HepG2 (cell line): ENCODE results near the gene HK3. TPM values are rescaled to one million over a fixed set of nuclear protein-coding genes. Genes with fewer than 3 reads are reported as not detected.

Source experiments
- ATF7-NPFF ChIP-seq: sonication (generic); formaldehyde crosslinking; IDR thresholded peaks from 2 replicates; pipeline ENCODE4 v1.8.1; 2023; ENCODE audit warnings: mild to moderate bottlenecking, low read depth, missing genetic modification reagents, moderate library complexity
- BORCS8-MEF2B ChIP-seq: sonication (generic); formaldehyde crosslinking; IDR thresholded peaks from 2 replicates; pipeline ENCODE4 v1.8.0; 2022; ENCODE audit warnings: mild to moderate bottlenecking, missing genetic modification reagents
- CEBPZ ChIP-seq: IDR thresholded peaks from 2 replicates; pipeline ENCODE4 v1.6.1; 2012; ENCODE audit warnings: low read length, improper control_type of control experiment
- CENPT ChIP-seq: sonication (generic); formaldehyde crosslinking; IDR thresholded peaks from 2 replicates; pipeline ENCODE4 v1.8.0; 2022; ENCODE audit warnings: low read depth, mild to moderate bottlenecking, moderate library complexity, missing genetic modification reagents
- EP300 ChIP-seq, 3 experiments: sonication (generic) in 1 of 3; formaldehyde crosslinking in 1 of 3; IDR thresholded peaks; 2 replicates each; pipeline versions ENCODE4 v1.5.1 to v1.6.1; 2011 to 2020; ENCODE audit warnings: low read depth in 2 of 3, low read length in 2 of 3, borderline replicate concordance in 1 of 3, improper control_type of control experiment in 1 of 3, mild to moderate bottlenecking in 1 of 3, missing genetic modification reagents in 1 of 3, moderate library complexity in 1 of 3
- HNF4G ChIP-seq, 2 experiments: sonication (generic) in 1 of 2; formaldehyde crosslinking in 1 of 2; IDR thresholded peaks; 2 replicates each; pipeline versions ENCODE4 v1.4.0 to v1.6.1; 2011 to 2020; ENCODE audit warnings: borderline replicate concordance in 2 of 2, low read depth in 2 of 2, mild to moderate bottlenecking in 2 of 2, low read length in 1 of 2, missing genetic modification reagents in 1 of 2, moderate library complexity in 1 of 2
- MAFG ChIP-seq: sonication (generic); formaldehyde crosslinking; IDR thresholded peaks from 2 replicates; pipeline ENCODE4 v1.5.1; 2020; ENCODE audit warnings: mild to moderate bottlenecking, missing genetic modification reagents
- MAZ ChIP-seq, 2 experiments: sonication (generic) in 1 of 2; formaldehyde crosslinking in 1 of 2; IDR thresholded peaks; 2 replicates each; pipeline versions ENCODE4 v1.5.0 to v1.6.1; 2012 to 2020; ENCODE audit warnings: low read depth in 2 of 2, mild to moderate bottlenecking in 2 of 2, borderline replicate concordance in 1 of 2, improper control_type of control experiment in 1 of 2, low read length in 1 of 2, missing genetic modification reagents in 1 of 2, moderate library complexity in 1 of 2
- MTERF4 ChIP-seq: sonication (generic); formaldehyde crosslinking; IDR thresholded peaks from 2 replicates; pipeline ENCODE4 v1.8.0; 2023; ENCODE audit warnings: mild to moderate bottlenecking, missing genetic modification reagents
- NONO ChIP-seq, 2 experiments: fragments of 450-650 bp in 1 of 2; sonication (generic) in 1 of 2; formaldehyde crosslinking in 1 of 2; IDR thresholded peaks in 1 of 2; conservative IDR thresholded peaks in 1 of 2; 2 replicates each; pipeline versions ENCODE4 v1.6.1 to v1.8.0; 2017 to 2022; ENCODE audit warnings: mild to moderate bottlenecking in 1 of 2, missing genetic modification reagents in 1 of 2, moderate library complexity in 1 of 2
- NR1H2 ChIP-seq: sonication (generic); formaldehyde crosslinking; IDR thresholded peaks from 2 replicates; pipeline ENCODE4 v1.8.1; 2022; ENCODE audit warnings: low read depth, missing genetic modification reagents, borderline replicate concordance
- PBX3 ChIP-seq: sonication (generic); formaldehyde crosslinking; IDR thresholded peaks from 2 replicates; pipeline ENCODE4 v1.8.1; 2023; ENCODE audit warnings: missing genetic modification reagents, inconsistent platforms, borderline replicate concordance
- RFX3 ChIP-seq: IDR thresholded peaks from 2 replicates; pipeline ENCODE4 v1.6.1; 2016; ENCODE audit warnings: missing biosample characterization, missing genetic modification reagents
- SNAI1 ChIP-seq: sonication (generic); formaldehyde crosslinking; IDR thresholded peaks from 2 replicates; pipeline ENCODE4 v1.5.0; 2020; ENCODE audit warnings: mild to moderate bottlenecking, missing genetic modification reagents, borderline replicate concordance
- ZNF17 ChIP-seq: sonication (generic); formaldehyde crosslinking; IDR thresholded peaks from 2 replicates; pipeline ENCODE4 v1.5.0; 2020; ENCODE audit warnings: mild to moderate bottlenecking, missing genetic modification reagents
- ZNF430 ChIP-seq: sonication (generic); formaldehyde crosslinking; IDR thresholded peaks from 2 replicates; pipeline ENCODE4 v1.9.0; 2021; ENCODE audit warnings: mild to moderate bottlenecking, missing genetic modification reagents
- ZNF557 ChIP-seq: sonication (generic); formaldehyde crosslinking; IDR thresholded peaks from 2 replicates; pipeline ENCODE4 v1.4.0; 2020; ENCODE audit warnings: missing genetic modification reagents
- polyA plus RNA-seq, 8 experiments: library from polyadenylated mRNA; depleted of rRNA in 3 of 8; stranded (reverse) in 7 of 8; unstranded in 1 of 8; fragments of >200 nt; fragmentation: Illumina TruSeq in 4 of 8; extraction: Trizol in 4 of 8; gene quantifications; 2 replicates each; pipeline versions ENCODE4 v1.2.1 to v1.2.3, GENCODE V29; 2011 to 2016; ENCODE audit warnings: low read depth in 4 of 8, missing spikeins in 1 of 8, mixed read lengths in 1 of 8; ENCODE audit not compliant: insufficient read depth in 1 of 8
- total RNA-seq, 5 experiments: library from RNA; depleted of rRNA; stranded (reverse); fragments of >200 nt; fragmentation: Illumina TruSeq; extraction: Trizol; gene quantifications; 2 replicates each; pipeline ENCODE4 v1.2.3, GENCODE V29; 2016; ENCODE audit warnings: low read depth in 1 of 5
- TF ChIP-seq, protein P1 (sequence below): sonication (generic); formaldehyde crosslinking; IDR thresholded peaks from 2 replicates; pipeline ENCODE4 v1.5.0; 2020; ENCODE audit warnings: mild to moderate bottlenecking, missing genetic modification reagents, borderline replicate concordance

Gene HK3
- total and polyA plus RNA-seq, 2 of the 13 experiments (the other 11 are each of a cell fraction or from before 2014, with no cell fraction given): not detected

- TF ChIP-seq, protein P1, sequence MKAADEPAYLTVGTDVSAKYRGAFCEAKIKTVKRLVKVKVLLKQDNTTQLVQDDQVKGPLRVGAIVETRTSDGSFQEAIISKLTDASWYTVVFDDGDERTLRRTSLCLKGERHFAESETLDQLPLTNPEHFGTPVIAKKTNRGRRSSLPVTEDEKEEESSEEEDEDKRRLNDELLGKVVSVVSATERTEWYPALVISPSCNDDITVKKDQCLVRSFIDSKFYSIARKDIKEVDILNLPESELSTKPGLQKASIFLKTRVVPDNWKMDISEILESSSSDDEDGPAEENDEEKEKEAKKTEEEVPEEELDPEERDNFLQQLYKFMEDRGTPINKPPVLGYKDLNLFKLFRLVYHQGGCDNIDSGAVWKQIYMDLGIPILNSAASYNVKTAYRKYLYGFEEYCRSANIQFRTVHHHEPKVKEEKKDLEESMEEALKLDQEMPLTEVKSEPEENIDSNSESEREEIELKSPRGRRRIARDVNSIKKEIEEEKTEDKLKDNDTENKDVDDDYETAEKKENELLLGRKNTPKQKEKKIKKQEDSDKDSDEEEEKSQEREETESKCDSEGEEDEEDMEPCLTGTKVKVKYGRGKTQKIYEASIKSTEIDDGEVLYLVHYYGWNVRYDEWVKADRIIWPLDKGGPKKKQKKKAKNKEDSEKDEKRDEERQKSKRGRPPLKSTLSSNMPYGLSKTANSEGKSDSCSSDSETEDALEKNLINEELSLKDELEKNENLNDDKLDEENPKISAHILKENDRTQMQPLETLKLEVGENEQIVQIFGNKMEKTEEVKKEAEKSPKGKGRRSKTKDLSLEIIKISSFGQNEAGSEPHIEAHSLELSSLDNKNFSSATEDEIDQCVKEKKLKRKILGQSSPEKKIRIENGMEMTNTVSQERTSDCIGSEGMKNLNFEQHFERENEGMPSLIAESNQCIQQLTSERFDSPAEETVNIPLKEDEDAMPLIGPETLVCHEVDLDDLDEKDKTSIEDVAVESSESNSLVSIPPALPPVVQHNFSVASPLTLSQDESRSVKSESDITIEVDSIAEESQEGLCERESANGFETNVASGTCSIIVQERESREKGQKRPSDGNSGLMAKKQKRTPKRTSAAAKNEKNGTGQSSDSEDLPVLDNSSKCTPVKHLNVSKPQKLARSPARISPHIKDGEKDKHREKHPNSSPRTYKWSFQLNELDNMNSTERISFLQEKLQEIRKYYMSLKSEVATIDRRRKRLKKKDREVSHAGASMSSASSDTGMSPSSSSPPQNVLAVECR (CRISPR knock-in tag): peak; percentile 99
- TF ChIP-seq HNF4G (IDR thresholded peaks at IDR 0.05; ENCODE audit: borderline replicate concordance, low read depth, low read length) (peak; percentile 34), HNF4G (CRISPR knock-in tag; IDR thresholded peaks at IDR 0.05; ENCODE audit: borderline replicate concordance, low read depth) (peak; percentile 97), CENPT (CRISPR knock-in tag) (peak; percentile 100), NR1H2 (CRISPR knock-in tag) (peak; percentile 100), ZNF430 (CRISPR knock-in tag) (peak; percentile 100), SNAI1 (CRISPR knock-in tag) (peak; percentile 100), MAFG (peak; percentile 91), BORCS8-MEF2B (peak; percentile 100), ZNF557 (CRISPR knock-in tag) (peak; percentile 100), EP300 (IDR thresholded peaks at IDR 0.05; ENCODE audit: low read depth in 2 of 2, low read length in 2 of 2) (no peak), EP300 (CRISPR knock-in tag; IDR thresholded peaks at IDR 0.05; ENCODE audit: borderline replicate concordance) (peak; percentile 93), ATF7-NPFF (CRISPR knock-in tag) (peak; percentile 100), MAZ (IDR thresholded peaks at IDR 0.05; ENCODE audit: borderline replicate concordance, low read depth, low read length) (peak; percentile 55; the same call in 1 of the 2 replicates), MAZ (CRISPR knock-in tag; IDR thresholded peaks at IDR 0.05; ENCODE audit: low read depth) (peak; percentile 100), NONO (IDR thresholded peaks at IDR 0.05) (no peak), NONO (CRISPR knock-in tag; conservative IDR thresholded peaks at IDR 0.05) (peak; percentile 86), MTERF4 (CRISPR knock-in tag) (peak; percentile 100), RFX3 (CRISPR knock-in tag) (peak; percentile 79), ZNF17 (CRISPR knock-in tag) (peak; percentile 100), PBX3 (CRISPR knock-in tag) (peak; percentile 100), CEBPZ (no peak)
These were observed 61.4 kb downstream of the HK3 start (continued) for GRCh38 chr5:176837707-176838115.
